HTERT RPE-1 (cell line): Measurements from ENCODE around the gene RPS6KA4.

Source experiments
- in situ Hi-C: fragments of 300-500 bp; cut with MboI; formaldehyde crosslinking; loops from 4 replicates; pipeline ENCODE4 v1.14.3; 2020; ENCODE audit warnings: low sequenced_read_pairs

The RPS6KA4 gene

DNA sequence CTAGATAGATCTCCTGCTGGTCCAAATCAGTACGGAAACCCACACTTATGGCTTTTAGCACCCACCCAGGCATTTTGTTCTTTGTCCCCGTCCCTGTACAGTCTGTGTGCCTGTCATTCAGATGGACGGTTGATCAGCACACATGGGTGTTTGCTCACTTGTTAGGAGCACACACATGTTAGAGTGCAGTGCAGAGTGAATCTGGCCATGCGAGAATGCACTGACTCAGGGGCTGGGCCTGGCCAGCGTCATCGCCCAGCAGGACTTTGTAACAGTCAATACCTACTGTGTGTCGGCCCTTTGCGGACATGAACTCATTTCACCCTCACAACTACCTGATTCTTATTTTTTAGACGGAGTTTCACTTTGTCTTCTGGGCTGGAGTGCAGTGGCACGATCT, 3.4 kb downstream of the RPS6KA4 start:
- in situ Hi-C loops = no loop called here

DNA sequence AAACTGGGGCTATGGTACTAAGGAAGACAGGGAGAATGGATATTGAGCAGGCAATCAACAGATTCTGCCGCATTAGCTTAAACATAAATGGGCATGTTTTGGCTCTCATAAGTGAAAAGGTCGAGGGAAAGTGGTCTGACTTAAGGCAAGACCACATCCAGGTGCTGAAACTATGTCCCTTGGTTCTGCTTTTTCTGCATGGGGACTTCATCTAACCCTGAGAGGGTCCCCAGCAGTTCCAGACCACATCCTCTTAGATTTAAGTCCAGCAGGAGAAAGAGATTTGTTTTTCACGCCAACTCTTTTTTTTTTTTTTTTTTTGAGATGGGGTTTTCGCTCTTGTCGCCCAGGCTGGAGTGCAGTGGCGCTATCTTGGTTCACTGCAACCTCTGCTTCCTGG, 5.5 kb downstream of the RPS6KA4 start:
- in situ Hi-C loops = no loop called here

DNA sequence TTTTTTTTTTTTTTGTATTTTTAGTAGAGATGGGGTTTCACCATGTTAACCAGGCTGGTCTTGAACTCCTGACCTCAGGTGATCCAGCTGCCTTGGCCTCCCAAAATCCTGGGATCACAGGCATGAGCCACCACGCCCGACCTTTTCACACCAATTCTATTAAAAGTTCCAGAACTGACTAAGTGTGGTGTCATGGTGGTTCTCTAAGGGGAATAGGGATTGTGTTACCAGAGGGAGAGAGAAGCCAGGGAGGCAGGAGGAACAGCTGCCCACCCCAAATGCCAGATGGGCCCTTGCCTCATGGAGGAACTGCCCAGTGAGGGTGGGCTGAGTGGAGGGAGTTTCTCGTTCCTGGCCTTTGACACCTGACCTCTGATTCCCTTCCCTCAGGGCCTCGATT, 5.9 kb downstream of the RPS6KA4 start:
- in situ Hi-C loops = no loop called here

DNA sequence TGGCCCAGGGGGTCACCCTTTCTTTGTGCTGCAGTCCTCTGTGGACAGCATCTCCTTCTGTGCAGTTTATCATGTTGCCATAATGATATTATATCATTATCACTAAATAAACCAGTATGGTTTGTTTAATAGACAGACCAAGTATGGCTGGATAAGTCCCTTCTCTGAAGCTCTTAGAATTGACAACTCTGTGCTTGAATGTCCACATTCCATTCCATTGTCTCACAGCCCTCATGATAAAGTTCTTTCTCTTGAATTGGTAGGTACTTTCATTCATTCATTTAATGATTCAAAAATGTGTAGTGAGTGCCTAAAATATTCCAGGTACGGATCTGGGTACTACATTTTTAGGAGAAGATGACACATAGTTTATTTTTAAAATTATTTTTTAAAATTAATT, 7.8 kb downstream of the RPS6KA4 start:
- in situ Hi-C loops = no loop called here

DNA sequence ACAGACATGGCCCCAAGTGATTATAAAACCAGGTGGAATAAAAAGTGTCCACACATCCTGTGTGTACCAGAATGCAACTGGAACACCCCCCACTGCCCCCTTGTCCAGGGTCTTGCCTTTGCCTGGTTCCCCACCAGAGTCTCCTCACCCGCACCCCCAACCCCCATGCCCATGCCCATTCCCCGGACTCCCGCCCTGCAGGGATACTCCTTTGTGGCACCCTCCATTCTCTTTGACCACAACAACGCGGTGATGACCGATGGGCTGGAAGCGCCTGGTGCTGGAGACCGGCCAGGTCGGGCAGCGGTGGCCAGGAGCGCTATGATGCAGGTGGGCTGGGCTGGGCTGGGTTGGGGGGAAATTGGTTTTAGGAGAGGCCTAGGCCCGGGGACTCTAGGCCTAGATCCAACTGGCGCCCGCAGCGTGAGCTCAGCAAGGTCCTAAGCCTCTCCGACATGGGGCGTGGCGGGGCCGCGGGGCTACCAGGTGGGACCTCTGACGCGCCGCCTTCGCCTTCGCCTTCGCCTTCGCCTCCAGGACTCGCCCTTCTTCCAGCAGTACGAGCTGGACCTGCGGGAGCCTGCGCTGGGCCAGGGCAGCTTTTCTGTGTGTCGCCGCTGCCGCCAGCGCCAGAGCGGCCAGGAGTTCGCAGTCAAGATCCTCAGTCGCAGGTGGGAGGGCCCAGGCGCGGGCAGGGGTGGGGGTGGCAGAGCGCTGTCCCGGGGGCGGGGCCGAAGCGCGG, 9.1 kb downstream of the RPS6KA4 start:
- in situ Hi-C loops = no loop called here

DNA sequence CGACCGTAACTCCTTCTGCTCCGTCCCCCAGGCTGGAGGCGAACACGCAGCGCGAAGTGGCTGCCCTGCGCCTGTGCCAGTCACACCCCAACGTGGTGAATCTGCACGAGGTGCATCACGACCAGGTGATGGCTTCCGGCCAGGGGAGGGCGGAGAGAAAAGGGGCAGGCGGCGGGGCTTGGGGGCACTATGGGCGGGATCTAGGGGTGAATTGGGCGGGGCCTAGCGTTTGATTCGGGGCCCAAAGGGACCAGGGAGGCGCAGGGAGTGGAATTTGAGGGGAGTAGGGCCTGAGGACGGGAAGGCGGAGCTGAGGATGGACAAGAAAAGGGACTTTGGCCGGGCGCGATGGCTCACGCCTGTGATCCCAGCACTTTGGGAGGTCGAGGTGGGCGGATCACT, 9.7 kb downstream of the RPS6KA4 start:
- in situ Hi-C loops = no loop called here

DNA sequence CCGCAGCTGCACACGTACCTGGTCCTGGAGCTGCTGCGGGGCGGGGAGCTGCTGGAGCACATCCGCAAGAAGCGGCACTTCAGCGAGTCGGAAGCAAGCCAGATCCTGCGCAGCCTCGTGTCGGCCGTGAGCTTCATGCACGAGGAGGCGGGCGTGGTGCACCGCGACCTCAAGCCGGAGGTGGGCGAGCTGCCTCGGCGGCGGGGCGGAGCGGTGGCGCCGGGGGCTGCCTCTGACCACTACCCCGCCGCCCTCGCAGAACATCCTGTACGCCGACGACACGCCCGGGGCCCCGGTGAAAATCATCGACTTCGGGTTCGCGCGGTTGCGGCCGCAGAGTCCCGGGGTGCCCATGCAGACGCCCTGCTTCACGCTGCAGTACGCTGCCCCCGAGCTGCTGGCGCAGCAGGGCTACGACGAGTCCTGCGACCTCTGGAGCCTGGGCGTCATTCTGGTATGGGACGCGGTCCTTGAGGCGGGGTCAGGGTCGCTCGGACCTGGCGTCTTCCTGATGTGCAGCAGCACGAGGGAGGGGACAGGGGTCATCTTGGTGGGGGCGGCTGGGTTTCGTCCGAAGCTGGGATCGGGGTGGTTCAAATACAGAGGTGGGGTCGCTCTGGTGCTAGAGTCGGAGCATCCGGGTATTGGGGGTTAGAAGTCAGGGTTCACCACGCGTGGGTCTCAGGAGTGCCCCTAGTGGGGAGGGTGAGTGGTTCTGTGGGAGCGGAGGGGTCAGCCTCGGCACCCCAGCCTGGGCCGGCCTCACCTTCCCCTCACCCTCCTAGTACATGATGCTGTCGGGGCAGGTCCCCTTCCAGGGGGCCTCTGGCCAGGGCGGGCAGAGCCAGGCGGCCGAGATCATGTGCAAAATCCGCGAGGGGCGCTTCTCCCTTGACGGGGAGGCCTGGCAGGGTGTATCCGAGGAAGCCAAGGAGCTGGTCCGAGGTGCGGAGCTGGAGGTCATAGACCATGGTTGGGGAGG, 10.8 kb downstream of the RPS6KA4 start:
- in situ Hi-C loops = no loop called here

DNA sequence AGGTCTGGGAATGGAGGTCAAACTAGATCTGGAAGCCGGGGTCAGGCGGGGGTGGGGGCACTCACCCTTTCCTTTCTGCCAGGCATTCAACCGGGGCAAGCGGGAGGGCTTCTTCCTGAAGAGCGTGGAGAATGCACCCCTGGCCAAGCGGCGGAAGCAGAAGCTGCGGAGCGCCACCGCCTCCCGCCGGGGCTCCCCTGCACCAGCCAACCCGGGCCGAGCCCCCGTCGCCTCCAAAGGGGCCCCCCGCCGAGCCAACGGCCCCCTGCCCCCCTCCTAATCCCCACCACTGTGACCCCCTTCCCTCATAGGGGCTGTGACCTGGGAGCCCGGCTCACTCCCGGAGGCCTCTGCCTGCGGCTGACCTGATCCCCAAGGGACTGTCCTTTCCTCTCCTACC, 12.2 kb downstream of the RPS6KA4 start:
- in situ Hi-C loops = no loop called here

DNA sequence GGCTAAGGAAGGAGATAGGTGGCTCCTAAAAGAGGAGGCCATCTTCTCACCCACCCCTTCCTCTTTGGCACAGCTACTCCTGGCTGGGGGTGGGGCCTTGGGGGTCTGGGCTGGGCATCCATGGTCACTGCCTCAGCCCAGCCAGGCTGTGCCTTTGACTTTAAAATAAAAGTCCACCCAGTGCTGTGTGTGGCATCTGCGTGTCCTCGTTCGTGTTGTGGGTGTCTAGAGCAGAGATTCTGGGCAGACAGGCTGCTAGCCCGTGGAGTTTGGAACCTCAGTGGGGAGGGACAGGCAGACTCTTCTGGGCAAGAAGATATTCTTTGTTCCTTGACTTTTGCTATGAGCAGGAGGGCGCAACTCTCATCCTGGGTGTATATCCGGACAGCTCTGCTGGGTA, 13.1 kb downstream of the RPS6KA4 start:
- in situ Hi-C loops = no loop called here

DNA sequence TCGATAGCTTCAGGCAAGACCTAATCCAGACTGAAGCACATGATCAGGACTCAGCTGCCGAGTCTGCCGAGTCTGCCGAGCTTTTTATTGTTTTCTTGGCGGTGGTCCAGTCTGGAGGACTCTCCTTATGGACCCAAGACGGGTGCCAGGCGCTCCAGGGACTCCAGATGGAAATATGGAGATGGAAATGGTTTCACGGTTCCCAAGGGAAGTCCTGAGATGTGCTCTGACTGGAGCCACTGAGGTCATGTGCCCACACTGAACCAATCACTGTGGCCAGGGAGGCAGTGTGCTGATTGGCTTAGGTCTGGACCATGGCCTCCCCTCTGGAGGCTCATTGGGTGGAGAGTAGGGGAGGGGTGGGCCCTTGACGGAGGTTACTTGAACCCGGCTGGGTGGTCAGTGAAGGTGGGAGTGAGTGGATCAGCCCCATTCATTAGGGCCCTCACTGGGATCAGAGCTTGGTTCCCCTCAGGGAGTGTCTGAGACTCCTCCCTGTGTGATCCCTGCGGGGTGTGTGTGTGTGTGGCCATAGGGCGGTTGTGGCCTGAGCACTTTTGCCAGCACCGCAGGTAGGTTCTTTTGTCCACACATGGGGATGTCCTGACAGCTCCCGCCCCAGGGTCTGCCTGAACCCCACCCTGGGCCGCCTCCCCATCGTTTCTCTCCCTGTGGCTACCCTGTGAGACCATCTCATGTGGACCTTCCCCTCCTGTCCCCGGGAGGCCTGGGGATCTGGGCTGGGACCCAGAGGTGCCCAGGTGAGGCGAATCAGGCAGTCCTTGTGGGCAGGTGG, 14.0 kb downstream of the RPS6KA4 start:
- in situ Hi-C loops = no loop called here

DNA sequence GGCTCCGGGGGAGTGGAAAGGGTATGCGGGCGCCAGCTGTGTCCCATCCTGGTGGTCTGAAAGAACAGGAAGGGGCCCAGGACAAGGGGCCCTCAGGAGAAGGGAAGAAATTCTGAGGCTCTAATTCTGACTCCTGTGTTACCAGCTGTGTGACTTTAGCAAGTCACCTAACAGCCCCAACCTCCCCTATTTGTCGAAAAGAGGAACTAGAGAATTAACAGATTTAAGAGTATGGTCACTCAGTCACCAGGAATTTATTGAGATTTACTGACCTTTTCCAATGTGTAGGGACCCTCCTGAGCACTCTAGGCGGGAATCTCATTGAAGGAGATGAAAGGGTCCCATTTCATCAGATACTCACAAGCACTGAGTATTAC, 14.6 kb downstream of the RPS6KA4 start:
- in situ Hi-C loops = no loop called here

DNA sequence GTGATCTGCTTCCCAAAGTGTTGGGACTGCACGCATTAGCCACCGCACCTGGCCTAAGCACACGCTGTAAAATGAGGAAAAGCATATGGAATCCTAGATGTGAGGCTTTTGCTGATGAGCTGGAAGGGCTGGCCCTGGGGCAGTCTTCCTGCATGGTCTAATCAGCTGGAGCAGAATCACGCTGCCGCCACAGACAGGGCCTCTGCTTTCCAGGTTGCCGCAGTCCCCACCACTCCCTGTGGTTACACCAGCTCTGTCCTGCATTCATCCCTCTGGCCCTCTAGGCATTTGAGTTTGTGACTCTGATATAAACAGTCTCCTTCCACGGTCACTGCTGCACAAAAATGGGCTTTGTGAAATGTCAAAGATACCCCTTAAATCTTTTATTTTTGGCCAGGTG, 17.1 kb downstream of the RPS6KA4 start:
- in situ Hi-C loops = no loop called here

DNA sequence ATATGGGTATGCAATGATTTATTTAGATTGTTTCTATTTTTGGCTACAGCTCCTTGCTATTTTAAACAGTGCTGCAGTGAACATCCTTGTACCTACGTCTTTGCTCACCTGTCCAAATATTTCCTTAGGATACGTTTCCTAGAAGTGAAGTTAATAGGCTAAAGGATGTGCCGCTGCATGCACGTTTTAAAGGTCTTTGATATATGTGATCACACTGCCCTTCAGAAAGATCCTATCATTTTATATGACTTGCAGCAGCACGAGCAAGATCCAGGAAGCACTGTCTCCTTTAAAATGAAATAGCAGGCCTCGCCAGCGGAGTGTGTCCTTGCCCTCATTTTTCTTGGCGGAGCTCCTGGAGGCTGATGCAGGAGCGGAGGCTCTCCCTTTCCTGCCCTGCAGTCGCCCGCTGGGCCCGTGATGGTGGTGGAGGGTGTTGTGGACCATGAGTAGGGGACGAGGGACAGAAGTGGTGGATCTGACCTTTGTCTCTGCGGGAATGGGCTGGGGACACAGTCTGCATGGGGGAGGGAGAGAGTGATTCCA, 19.4 kb downstream of the RPS6KA4 start:
- in situ Hi-C loops = no loop called here

DNA sequence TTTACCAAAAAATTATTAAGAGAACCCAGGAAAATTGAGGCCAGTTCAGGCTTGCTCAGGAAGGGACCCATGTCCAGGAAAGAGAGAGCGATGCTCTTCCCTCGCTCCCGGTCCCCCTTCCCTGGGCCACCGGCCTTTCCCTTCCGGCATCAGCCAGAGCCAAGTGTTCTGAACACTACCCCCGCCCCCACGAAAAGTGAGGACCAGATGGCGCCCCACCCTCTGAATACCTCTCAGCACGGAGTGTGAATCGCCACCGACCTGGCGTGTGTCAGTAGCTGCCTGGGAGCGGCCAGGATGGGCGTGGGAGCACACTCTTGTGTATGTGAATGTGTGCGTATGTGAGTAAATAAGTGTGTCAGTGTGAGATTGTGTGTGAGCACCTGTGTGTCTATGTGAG, 20.2 kb downstream of the RPS6KA4 start:
- in situ Hi-C loops = no loop called here

DNA sequence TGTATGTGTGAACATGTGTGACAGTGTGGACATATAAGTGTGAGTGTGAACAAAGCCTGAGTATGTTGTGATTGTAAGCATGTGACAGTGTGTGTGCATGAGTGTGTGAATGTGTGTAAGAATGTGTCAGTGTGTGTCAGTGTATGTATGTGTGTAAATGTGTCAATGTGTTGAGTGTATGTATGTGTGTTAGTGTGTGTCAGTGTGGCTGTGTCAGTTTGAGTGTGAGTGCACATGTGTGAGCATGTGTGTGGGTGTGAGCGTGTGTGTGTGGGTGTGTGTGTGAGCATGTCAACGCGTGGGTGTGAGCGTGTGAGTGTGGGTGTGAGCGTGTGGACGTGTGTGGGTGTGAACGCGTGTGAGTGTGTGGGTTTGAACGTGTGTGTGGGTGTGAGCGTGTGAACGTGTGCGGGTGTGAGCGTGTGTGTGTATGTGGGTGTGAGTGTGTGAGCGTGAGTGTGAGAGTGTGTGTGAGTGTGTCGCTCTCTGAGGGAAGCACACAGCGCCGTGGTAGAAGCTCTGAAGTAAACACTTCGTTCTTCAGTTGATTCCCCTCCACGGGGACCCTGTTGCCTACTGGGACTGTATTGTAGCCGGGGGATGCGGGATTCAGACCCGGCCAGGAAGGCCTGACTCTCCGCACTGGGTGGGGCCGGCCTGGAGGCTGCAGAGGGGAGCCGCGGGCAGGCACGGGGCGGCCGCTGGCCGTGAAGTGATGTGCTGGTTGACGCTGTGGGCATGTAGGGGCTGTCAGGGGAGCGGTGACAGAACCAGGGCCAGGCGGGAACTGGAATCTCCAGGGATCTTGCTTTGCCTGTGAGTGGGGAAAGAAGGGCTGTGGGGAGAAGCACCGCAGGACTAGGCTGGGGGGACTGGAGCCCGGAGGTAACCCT, 21.1 kb downstream of the RPS6KA4 start:
- in situ Hi-C loops = no loop called here

DNA sequence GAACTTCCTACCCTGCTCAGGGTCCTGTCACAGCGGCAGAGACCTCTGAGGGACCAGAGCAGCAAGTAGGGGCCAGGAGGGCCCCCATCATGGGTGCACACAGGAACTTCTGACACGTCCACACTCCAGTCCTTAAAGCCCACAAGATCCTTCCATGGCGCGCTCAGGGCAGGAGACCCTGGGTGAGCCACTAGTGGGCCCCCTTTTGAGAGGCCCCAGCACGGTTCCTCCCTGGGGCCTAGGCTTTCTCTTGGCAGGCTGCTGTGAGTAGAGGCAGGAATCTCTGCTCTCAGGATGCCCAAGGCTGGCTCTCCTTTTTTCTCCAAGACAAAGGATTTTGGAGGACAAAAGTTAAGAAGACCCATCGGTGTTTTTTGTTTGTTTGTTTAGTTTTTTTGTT, 22.4 kb downstream of the RPS6KA4 start:
- in situ Hi-C loops = no loop called here

DNA sequence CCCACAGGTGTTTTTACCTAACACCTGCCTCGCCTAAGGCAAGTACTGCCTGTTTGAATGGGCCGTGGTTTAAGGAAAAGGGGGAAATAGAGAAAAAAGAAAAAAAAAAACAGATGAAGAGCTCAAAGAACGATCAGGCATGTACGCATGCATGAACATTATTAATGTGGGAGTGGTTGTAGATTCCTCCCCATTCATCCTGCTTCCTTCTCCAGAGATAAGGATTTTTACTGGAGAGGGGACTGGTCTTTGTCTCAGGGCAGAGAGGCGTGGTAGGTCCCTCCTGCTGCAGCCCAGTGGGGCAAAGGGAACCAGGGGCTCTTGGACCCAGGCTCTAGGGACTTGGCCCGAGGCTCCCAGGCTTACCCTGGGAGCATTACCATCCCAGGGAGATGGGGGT, 23.1 kb downstream of the RPS6KA4 start:
- in situ Hi-C loops = no loop called here

DNA sequence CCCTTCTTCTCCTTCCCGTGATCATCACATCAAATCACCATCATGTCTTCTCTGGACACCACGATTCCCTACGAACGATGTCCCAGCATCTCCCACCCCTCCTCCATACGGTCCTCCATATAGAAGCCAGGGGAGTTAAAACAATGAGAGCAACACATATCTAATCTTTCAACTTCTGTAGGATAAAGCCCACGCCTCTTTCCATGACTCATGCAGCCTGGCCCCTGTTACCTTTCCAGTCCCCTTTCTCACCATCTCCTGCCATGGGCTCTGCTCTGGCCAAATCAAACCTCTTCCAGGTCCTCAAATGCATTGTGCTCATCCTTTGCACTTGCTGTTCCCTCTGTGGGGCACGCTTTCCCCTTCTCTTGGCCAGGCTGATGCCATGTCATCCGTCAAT, 23.6 kb downstream of the RPS6KA4 start:
- in situ Hi-C loops = no loop called here

DNA sequence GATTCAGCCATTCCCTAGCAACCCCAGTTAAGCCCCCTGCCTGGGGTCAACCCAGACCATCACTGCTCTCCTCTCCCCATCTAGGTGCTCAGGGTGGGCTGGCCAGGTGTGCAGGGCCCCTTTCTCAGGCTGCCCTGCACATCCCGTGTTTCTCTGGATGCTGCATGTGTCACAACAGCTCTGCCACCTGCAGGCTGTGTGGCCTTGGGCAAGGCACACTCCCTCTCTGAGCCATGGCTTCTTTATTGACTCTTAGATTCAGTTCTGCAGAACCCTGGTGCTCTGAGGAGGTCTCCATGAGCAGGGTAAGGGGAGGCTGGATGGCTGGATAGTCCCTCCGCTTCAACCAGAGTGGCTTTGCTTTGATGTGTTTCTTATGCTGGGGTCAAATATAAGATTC, 24.6 kb downstream of the RPS6KA4 start:
- in situ Hi-C loops = no loop called here
